A549 (cell line): Measurements from ENCODE around the gene GNB5.

ENCODE experiments used
- KDM5A ChIP-seq: fragments of 200-600 bp; sonication (generic); IDR thresholded peaks from 2 replicates; pipeline ENCODE4 v1.6.1; 2016; ENCODE audit warnings: antibody characterized with exemption, mild to moderate bottlenecking
- POLR2A ChIP-seq: IDR thresholded peaks from 2 replicates; pipeline ENCODE4 v1.6.1; 2012; ENCODE audit warnings: mild to moderate bottlenecking, low read length
- RFX5 ChIP-seq: fragments of 450-650 bp; IDR thresholded peaks from 2 replicates; pipeline ENCODE4 v1.7.1; 2014; ENCODE audit warnings: antibody characterized with exemption, mild to moderate bottlenecking, moderate library complexity
- TF ChIP-seq, protein P1 (sequence below): fragments of 250-450 bp; sonication (Bioruptor Pico); IDR thresholded peaks from 2 replicates; pipeline ENCODE4 v1.5.0; 2021; ENCODE audit warnings: mild to moderate bottlenecking, moderate library complexity, borderline replicate concordance
- TF ChIP-seq, protein P2 (sequence below): IDR thresholded peaks from 2 replicates; pipeline ENCODE4 v1.6.1; 2012
- TF ChIP-seq, protein P3 (sequence below): fragments of >200 bp; sonication (Bioruptor Twin); formaldehyde crosslinking; IDR thresholded peaks from 3 replicates; pipeline ENCODE4 v1.5.1; 2016
- TF ChIP-seq, protein P4 (sequence below): fragments of 450-650 bp; IDR thresholded peaks from 2 replicates; pipeline ENCODE4 v1.6.1; 2014; ENCODE audit warnings: antibody characterized with exemption
- TF ChIP-seq, protein P5 (sequence below): fragments of 200-600 bp; sonication (generic); IDR thresholded peaks from 2 replicates; pipeline ENCODE4 v1.6.1; 2016; ENCODE audit warnings: antibody characterized with exemption, mild to moderate bottlenecking, moderate library complexity

DNA sequence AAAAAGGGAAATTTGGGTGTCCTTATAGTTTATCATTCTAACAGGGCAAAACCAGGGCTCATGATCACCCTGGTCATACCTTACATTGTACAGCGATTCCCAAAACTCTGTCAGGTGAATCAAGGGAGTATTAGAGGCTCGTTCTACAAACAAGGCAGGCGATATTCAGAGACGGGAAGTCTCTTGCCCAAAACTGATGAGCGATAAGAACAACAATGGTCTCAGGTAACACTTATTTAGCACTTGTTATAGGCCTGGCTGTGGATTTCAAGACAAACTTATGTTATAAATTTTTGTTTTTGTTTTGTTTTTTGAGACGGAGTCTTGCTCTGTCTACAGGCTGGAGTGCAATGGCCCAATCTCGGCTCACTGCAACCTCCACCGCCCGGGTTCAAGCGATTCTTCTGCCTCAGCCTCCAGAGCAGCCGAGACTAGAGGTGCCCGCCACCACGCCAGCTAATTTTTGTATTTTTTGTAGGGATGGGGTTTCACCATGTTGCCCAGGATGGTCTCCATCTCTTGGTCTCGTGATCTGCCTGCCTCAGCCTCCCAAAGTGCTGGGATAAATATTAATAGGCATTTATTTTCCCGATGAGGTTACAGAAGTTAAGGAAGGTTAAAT lies 91.4 kb downstream of the GNB5 start:
- TF ChIP-seq, protein P1, sequence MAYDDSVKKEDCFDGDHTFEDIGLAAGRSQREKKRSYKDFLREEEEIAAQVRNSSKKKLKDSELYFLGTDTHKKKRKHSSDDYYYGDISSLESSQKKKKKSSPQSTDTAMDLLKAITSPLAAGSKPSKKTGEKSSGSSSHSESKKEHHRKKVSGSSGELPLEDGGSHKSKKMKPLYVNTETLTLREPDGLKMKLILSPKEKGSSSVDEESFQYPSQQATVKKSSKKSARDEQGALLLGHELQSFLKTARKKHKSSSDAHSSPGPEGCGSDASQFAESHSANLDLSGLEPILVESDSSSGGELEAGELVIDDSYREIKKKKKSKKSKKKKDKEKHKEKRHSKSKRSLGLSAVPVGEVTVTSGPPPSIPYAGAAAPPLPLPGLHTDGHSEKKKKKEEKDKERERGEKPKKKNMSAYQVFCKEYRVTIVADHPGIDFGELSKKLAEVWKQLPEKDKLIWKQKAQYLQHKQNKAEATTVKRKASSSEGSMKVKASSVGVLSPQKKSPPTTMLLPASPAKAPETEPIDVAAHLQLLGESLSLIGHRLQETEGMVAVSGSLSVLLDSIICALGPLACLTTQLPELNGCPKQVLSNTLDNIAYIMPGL (CRISPR knock-in tag), result no peak
- TF ChIP-seq POLR2A (no peak), KDM5A (no peak), RFX5 (no peak)
- TF ChIP-seq, protein P2, sequence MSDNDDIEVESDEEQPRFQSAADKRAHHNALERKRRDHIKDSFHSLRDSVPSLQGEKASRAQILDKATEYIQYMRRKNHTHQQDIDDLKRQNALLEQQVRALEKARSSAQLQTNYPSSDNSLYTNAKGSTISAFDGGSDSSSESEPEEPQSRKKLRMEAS, result no peak
- TF ChIP-seq, protein P3, sequence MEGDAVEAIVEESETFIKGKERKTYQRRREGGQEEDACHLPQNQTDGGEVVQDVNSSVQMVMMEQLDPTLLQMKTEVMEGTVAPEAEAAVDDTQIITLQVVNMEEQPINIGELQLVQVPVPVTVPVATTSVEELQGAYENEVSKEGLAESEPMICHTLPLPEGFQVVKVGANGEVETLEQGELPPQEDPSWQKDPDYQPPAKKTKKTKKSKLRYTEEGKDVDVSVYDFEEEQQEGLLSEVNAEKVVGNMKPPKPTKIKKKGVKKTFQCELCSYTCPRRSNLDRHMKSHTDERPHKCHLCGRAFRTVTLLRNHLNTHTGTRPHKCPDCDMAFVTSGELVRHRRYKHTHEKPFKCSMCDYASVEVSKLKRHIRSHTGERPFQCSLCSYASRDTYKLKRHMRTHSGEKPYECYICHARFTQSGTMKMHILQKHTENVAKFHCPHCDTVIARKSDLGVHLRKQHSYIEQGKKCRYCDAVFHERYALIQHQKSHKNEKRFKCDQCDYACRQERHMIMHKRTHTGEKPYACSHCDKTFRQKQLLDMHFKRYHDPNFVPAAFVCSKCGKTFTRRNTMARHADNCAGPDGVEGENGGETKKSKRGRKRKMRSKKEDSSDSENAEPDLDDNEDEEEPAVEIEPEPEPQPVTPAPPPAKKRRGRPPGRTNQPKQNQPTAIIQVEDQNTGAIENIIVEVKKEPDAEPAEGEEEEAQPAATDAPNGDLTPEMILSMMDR, result no peak
- TF ChIP-seq, protein P4, sequence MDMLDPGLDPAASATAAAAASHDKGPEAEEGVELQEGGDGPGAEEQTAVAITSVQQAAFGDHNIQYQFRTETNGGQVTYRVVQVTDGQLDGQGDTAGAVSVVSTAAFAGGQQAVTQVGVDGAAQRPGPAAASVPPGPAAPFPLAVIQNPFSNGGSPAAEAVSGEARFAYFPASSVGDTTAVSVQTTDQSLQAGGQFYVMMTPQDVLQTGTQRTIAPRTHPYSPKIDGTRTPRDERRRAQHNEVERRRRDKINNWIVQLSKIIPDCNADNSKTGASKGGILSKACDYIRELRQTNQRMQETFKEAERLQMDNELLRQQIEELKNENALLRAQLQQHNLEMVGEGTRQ, result no peak
- TF ChIP-seq, protein P5, sequence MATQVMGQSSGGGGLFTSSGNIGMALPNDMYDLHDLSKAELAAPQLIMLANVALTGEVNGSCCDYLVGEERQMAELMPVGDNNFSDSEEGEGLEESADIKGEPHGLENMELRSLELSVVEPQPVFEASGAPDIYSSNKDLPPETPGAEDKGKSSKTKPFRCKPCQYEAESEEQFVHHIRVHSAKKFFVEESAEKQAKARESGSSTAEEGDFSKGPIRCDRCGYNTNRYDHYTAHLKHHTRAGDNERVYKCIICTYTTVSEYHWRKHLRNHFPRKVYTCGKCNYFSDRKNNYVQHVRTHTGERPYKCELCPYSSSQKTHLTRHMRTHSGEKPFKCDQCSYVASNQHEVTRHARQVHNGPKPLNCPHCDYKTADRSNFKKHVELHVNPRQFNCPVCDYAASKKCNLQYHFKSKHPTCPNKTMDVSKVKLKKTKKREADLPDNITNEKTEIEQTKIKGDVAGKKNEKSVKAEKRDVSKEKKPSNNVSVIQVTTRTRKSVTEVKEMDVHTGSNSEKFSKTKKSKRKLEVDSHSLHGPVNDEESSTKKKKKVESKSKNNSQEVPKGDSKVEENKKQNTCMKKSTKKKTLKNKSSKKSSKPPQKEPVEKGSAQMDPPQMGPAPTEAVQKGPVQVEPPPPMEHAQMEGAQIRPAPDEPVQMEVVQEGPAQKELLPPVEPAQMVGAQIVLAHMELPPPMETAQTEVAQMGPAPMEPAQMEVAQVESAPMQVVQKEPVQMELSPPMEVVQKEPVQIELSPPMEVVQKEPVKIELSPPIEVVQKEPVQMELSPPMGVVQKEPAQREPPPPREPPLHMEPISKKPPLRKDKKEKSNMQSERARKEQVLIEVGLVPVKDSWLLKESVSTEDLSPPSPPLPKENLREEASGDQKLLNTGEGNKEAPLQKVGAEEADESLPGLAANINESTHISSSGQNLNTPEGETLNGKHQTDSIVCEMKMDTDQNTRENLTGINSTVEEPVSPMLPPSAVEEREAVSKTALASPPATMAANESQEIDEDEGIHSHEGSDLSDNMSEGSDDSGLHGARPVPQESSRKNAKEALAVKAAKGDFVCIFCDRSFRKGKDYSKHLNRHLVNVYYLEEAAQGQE, result no peak
